ENCODE measurements around the gene ARHGAP18.
"Not testable (repeated sequence)": the region's sequence is repeated elsewhere in the genome, so short reads cannot be mapped to it uniquely, and the experiment has no call there.

The ARHGAP18 gene

GRCh38 chr6:129576456-129576855, 133.5 kb downstream of the ARHGAP18 start:
- Mint-ChIP-seq H3K27ac (no peak overlapping the region), H3K36me3 (ENCODE audit: low read depth) (peaks cover 1% of the 10 kb centered on the region), H3K4me1 (ENCODE audit: low read depth) (peaks cover 2% of the 10 kb centered on the region), H3K27me3 (ENCODE audit: low read depth) (peaks cover 4% of the 10 kb centered on the region), H3K4me3 (no peak overlapping the region), H3K9me3 (peaks cover 13% of the 10 kb centered on the region)

- H3K36me3 Mint-ChIP-seq (ENCODE audit: low read depth): peaks cover 1% of the 10 kb centered on the region
- peaks cover 4% of the 10 kb centered on the region for H3K27me3 Mint-ChIP-seq (ENCODE audit: low read depth)
- H3K4me1 Mint-ChIP-seq (ENCODE audit: low read depth): peaks cover 2% of the 10 kb centered on the region
- peaks cover 13% of the 10 kb centered on the region for H3K9me3 Mint-ChIP-seq
- no peak overlapping the region for H3K4me3 Mint-ChIP-seq
- H3K27ac Mint-ChIP-seq: no peak overlapping the region
Measured at GRCh38 chr6:129575378-129576118, 134.4 kb downstream of the ARHGAP18 start.

DNA sequence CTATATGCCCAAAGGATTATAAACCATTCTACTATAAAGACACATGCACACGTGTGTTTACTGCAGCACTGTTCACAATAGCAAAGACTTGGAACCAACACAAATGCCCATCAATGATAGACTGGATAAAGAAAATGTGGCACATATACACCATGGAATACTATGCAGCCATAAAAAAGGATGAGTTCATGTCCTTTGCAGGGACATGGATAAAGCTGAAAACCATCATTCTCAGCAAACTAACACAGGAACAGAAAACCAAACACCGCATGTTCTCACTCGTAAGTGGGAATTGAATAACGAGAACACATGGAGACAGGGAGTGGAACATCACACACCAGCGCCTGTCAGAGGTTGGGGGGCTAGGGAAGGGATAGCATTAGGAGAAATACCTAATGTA, 135.4 kb downstream of the ARHGAP18 start:
- not testable (repeated sequence) for H3K27ac Mint-ChIP-seq; H3K36me3 Mint-ChIP-seq (ENCODE audit: low read depth); H3K27me3 Mint-ChIP-seq (ENCODE audit: low read depth); H3K4me1 Mint-ChIP-seq (ENCODE audit: low read depth); H3K4me3 Mint-ChIP-seq
- peaks cover 19% of the 10 kb centered on the region for H3K9me3 Mint-ChIP-seq

- H3K36me3 Mint-ChIP-seq (ENCODE audit: low read depth); H3K27ac Mint-ChIP-seq; H3K27me3 Mint-ChIP-seq (ENCODE audit: low read depth); H3K4me3 Mint-ChIP-seq; H3K4me1 Mint-ChIP-seq (ENCODE audit: low read depth): not testable (repeated sequence)
- peaks cover 19% of the 10 kb centered on the region for H3K9me3 Mint-ChIP-seq
Measured at GRCh38 chr6:129570929-129571328, 139.0 kb downstream of the ARHGAP18 start.

- Mint-ChIP-seq H3K9me3 (peaks cover 13% of the 10 kb centered on the region), H3K4me1 (ENCODE audit: low read depth) (no peaks in the 10 kb centered on the region), H3K4me3 (no peak overlapping the region), H3K27ac (no peak overlapping the region), H3K27me3 (ENCODE audit: low read depth) (peaks cover 15% of the 10 kb centered on the region), H3K36me3 (ENCODE audit: low read depth) (no peaks in the 10 kb centered on the region)
Measured at GRCh38 chr6:129568015-129568414, 142.0 kb downstream of the ARHGAP18 start.

- Mint-ChIP-seq H3K27me3 (ENCODE audit: low read depth) (peaks cover 16% of the 10 kb centered on the region), H3K4me3 (no peak overlapping the region), H3K9me3 (peaks cover 13% of the 10 kb centered on the region), H3K27ac (no peak overlapping the region), H3K4me1 (ENCODE audit: low read depth) (no peaks in the 10 kb centered on the region), H3K36me3 (ENCODE audit: low read depth) (no peaks in the 10 kb centered on the region)
Measured at GRCh38 chr6:129567374-129567773, 142.6 kb downstream of the ARHGAP18 start.

- Mint-ChIP-seq H3K27me3 (ENCODE audit: low read depth) (peaks cover 20% of the 10 kb centered on the region), H3K27ac (no peak overlapping the region), H3K9me3 (peaks cover 6% of the 10 kb centered on the region), H3K4me1 (ENCODE audit: low read depth) (no peaks in the 10 kb centered on the region), H3K36me3 (ENCODE audit: low read depth) (no peaks in the 10 kb centered on the region), H3K4me3 (no peak overlapping the region)
Measured at GRCh38 chr6:129565811-129566210, 144.2 kb downstream of the ARHGAP18 start.

DNA sequence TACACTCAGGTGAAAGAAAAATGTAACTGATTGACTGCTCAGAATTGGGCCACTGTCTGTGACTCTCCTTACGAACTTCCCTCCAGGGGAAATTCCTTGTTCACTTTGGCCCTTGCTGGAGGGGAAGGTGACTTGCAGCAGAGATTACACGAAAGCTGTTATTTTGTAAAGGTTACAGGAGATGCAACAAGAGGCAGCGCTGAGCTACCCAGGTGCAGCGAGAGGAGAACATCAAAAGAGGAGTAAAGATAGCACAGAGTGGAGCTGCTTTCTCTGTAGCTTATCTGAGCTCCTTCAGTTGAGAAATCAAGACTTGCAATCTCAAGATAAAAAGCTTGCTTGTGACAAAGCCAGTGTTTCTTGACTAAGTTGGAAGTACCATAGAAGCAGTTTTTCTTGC, 144.6 kb downstream of the ARHGAP18 start:
- no peak overlapping the region for H3K4me3 Mint-ChIP-seq
- peaks cover 4% of the 10 kb centered on the region for H3K9me3 Mint-ChIP-seq
- no peaks in the 10 kb centered on the region for H3K4me1 Mint-ChIP-seq (ENCODE audit: low read depth)
- H3K27ac Mint-ChIP-seq: no peak overlapping the region
- no peaks in the 10 kb centered on the region for H3K36me3 Mint-ChIP-seq (ENCODE audit: low read depth)
- H3K27me3 Mint-ChIP-seq (ENCODE audit: low read depth): peaks cover 20% of the 10 kb centered on the region

DNA sequence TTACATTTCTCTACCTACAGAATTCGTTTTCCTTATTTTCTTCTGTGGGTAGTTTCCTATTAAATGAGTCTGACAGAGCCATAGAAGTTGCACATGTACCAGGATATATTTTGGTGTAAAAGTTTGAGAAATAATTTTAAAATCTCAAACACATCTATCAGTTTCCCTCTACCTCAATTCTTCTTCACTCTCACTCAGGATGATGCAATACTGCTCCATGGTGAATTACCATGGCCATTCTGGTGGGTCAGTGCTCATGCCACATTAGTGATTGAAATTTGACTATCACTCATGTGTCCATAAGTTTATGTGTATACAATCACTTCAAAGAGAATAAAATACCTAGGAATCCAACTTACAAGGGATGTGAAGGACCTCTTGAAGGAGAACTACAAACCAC, 151.7 kb downstream of the ARHGAP18 start:
- Mint-ChIP-seq H3K27me3 (ENCODE audit: low read depth) (peaks cover 12% of the 10 kb centered on the region), H3K4me3 (no peak overlapping the region), H3K36me3 (ENCODE audit: low read depth) (no peaks in the 10 kb centered on the region), H3K4me1 (ENCODE audit: low read depth) (no peaks in the 10 kb centered on the region), H3K9me3 (no peaks in the 10 kb centered on the region), H3K27ac (no peak overlapping the region)

GRCh38 chr6:129555206-129555832, 154.7 kb downstream of the ARHGAP18 start:
- Mint-ChIP-seq H3K9me3 (no peaks in the 10 kb centered on the region), H3K27me3 (ENCODE audit: low read depth) (peaks cover 10% of the 10 kb centered on the region), H3K36me3 (ENCODE audit: low read depth) (no peaks in the 10 kb centered on the region)

GRCh38 chr6:129552413-129552812, 157.6 kb downstream of the ARHGAP18 start:
- H3K4me3 Mint-ChIP-seq: no peak overlapping the region
- H3K4me1 Mint-ChIP-seq (ENCODE audit: low read depth): no peaks in the 10 kb centered on the region
- H3K27me3 Mint-ChIP-seq (ENCODE audit: low read depth): peaks cover 10% of the 10 kb centered on the region
- no peaks in the 10 kb centered on the region for H3K36me3 Mint-ChIP-seq (ENCODE audit: low read depth)
- H3K27ac Mint-ChIP-seq: no peak overlapping the region
- H3K9me3 Mint-ChIP-seq: no peaks in the 10 kb centered on the region

More at GRCh38 chr6:129555206-129555832, 154.7 kb downstream of the ARHGAP18 start:
- Mint-ChIP-seq H3K4me3 (no peak overlapping the region), H3K4me1 (ENCODE audit: low read depth) (no peaks in the 10 kb centered on the region), H3K27ac (no peak overlapping the region)

GRCh38 chr6:129551486-129551885, 158.5 kb downstream of the ARHGAP18 start:
- Mint-ChIP-seq H3K9me3 (no peaks in the 10 kb centered on the region), H3K27ac (no peak overlapping the region), H3K27me3 (ENCODE audit: low read depth) (peaks cover 10% of the 10 kb centered on the region), H3K4me3 (no peak overlapping the region), H3K36me3 (ENCODE audit: low read depth) (no peaks in the 10 kb centered on the region), H3K4me1 (ENCODE audit: low read depth) (no peaks in the 10 kb centered on the region)

- no peaks in the 10 kb centered on the region for H3K9me3 Mint-ChIP-seq
- H3K4me1 Mint-ChIP-seq (ENCODE audit: low read depth): no peaks in the 10 kb centered on the region
- no peak overlapping the region for H3K4me3 Mint-ChIP-seq
- H3K27ac Mint-ChIP-seq: no peak overlapping the region
- no peaks in the 10 kb centered on the region for H3K36me3 Mint-ChIP-seq (ENCODE audit: low read depth)
- H3K27me3 Mint-ChIP-seq (ENCODE audit: low read depth): no peaks in the 10 kb centered on the region
Measured at GRCh38 chr6:129546702-129547101, 163.3 kb downstream of the ARHGAP18 start.

DNA sequence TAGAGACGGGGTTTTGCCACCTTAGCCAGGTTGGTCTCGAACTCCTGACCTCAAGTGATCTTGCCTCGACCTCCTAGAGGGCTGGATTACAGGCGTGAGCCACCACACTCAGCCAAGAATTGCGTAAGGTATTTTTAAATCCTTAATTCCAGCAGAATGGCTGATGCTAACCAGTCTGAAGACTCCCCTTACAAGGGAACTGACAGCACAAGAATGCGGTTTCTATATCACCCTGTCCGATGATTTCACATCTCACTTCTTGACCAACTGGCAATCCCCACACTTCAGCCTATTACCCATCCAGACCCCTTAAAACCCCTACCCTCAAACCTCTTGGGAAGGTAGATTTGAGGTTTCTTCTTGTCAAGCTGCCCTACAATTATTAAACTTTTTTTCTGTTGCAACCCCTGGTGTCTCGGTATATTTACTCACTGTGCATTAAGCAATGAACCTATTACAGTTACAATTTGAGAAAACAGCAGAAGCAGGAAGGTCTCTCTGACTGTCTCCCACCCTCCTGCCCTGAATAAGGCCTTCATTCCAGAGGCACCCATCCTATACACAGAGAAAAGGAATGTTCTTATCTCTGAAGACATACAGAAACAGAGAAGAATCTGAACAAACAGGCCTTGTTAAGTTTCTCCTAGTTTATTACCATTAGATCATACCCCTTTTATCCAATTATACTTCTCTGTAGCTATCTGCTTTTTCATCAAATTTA, 164.9 kb downstream of the ARHGAP18 start:
- Mint-ChIP-seq H3K36me3 (ENCODE audit: low read depth) (no peaks in the 10 kb centered on the region), H3K27ac (no peak overlapping the region), H3K9me3 (no peaks in the 10 kb centered on the region), H3K4me3 (no peak overlapping the region), H3K27me3 (ENCODE audit: low read depth) (no peaks in the 10 kb centered on the region), H3K4me1 (ENCODE audit: low read depth) (no peaks in the 10 kb centered on the region)

- H3K4me3 Mint-ChIP-seq: no peak overlapping the region
Measured at GRCh38 chr6:129543981-129544380, 166.0 kb downstream of the ARHGAP18 start.

More at GRCh38 chr6:129543981-129544380, 166.0 kb downstream of the ARHGAP18 start:
- no peaks in the 10 kb centered on the region for H3K4me1 Mint-ChIP-seq (ENCODE audit: low read depth)
- no peaks in the 10 kb centered on the region for H3K9me3 Mint-ChIP-seq
- H3K27ac Mint-ChIP-seq: no peak overlapping the region
- no peaks in the 10 kb centered on the region for H3K36me3 Mint-ChIP-seq (ENCODE audit: low read depth)
- no peaks in the 10 kb centered on the region for H3K27me3 Mint-ChIP-seq (ENCODE audit: low read depth)

All from T-helper 1 cell treated with Interleukin-12 subunit alpha and Interleukin-12 subunit beta and Interleukin-4 antibody, amounts not matched to agents 30 μg/mL and 1 μg/mL, for 36 hours (primary cell).